Spinal cord (tissue), 10 donors: Measurements from ENCODE around the gene AADACL3. TPM values are rescaled to one million over a fixed set of nuclear protein-coding genes. Genes with fewer than 3 reads are reported as not detected.

ENCODE experiments used
- DNase-seq, 6 donors: peaks; one replicate each; pipeline versions ENCODE4 v3.0.0 to v3.0.0-alpha.2; 2013 to 2015; ENCODE audit warnings: low spot score in 6 of 6, low read depth in 4 of 6
- H3K27ac ChIP-seq: one replicate; pipeline ENCODE4 v1.5.1; 2013; ENCODE audit warnings: low read depth, low read length, control low read depth
- H3K27me3 ChIP-seq: one replicate; pipeline ENCODE4 v1.6.1; 2013; ENCODE audit warnings: low read length; ENCODE audit not compliant: control insufficient read depth, insufficient read depth
- H3K36me3 ChIP-seq: one replicate; pipeline ENCODE4 v1.6.1; 2013; ENCODE audit warnings: low read length; ENCODE audit not compliant: control insufficient read depth, insufficient read depth
- H3K4me1 ChIP-seq: one replicate; pipeline ENCODE4 v1.6.1; 2013; ENCODE audit warnings: low read length; ENCODE audit not compliant: control insufficient read depth, insufficient read depth
- H3K4me3 ChIP-seq: one replicate; pipeline ENCODE4 v1.5.1; 2013; ENCODE audit warnings: low read depth, low read length, control low read depth
- H3K9me3 ChIP-seq: one replicate; pipeline ENCODE4 v1.6.1; 2013; ENCODE audit warnings: low read length; ENCODE audit not compliant: control insufficient read depth, insufficient read depth
- WGBS: methylation state at CpG from one replicate; pipeline ENCODE4 v1.1.5; 2013; ENCODE audit warnings: missing lambda C conversion rate; ENCODE audit not compliant: insufficient coverage; 5-methylcytosine and 5-hydroxymethylcytosine counted together
- polyA plus RNA-seq, 2 donors: library from polyadenylated mRNA; unstranded; fragments of 120-200 nt; gene quantifications; one replicate each; pipeline ENCODE4 v1.2.1, GENCODE V29; 2013; ENCODE audit not compliant: insufficient read length in 2 of 2
- small RNA-seq: library from RNA; depleted of rRNA; stranded (forward); fragments of <200 nt; gene quantifications from one replicate; pipeline ENCODE3, GENCODE V24; 2014; ENCODE audit warnings: low replicate concordance
- total RNA-seq, 2 donors: library from RNA; depleted of rRNA in 1 of 2; stranded (reverse); fragments of 120-200 nt in 1 of 2; fragments of >200 nt in 1 of 2; gene quantifications; one replicate each; pipeline versions ENCODE4 v1.2.3 to v1.2.4, GENCODE V29; 2013 to 2014
- donor health status: healthy.

AADACL3 gene
- total and polyA plus RNA-seq, 4 donors, result not detected

- no peaks in the 10 kb centered on the region for H3K4me1 ChIP-seq
- no peaks in the 10 kb centered on the region for H3K36me3 ChIP-seq
- DNase-seq, result no peak
- H3K27ac ChIP-seq, result no peak overlapping the region
- H3K4me3 ChIP-seq, result no peak overlapping the region
- WGBS, result 90% methylated on average over 5 of the region's 5 CpGs
- no peaks in the 10 kb centered on the region for H3K9me3 ChIP-seq
- H3K27me3 ChIP-seq, result no peaks in the 10 kb centered on the region
Observed at GRCh38 chr1:12772520-12772919, 56.6 kb downstream of the AADACL3 start.

GRCh38 chr1:12773438-12773837 is 57.5 kb downstream of the AADACL3 start, which contains the start of gene PRAMEF12:
Gene PRAMEF12, plus strand, starts transcription at chr1:12773738. Its CDS starts 1,130 bp downstream, at chr1:12774868.
- Histone ChIP-seq H3K9me3 (no peaks in the 10 kb centered on the region), H3K27ac (no peak within 1 kb of the TSS), H3K27me3 (no peaks in the 10 kb centered on the region), H3K4me1 (no peaks in the 10 kb centered on the region), H3K36me3 (no peaks in the 10 kb centered on the region), H3K4me3 (no peak within 1 kb of the TSS)
- 100% methylated on average over 2 of the region's 5 CpGs for WGBS
- no peak for DNase-seq

- no peaks in the 10 kb centered on the region for H3K4me1 ChIP-seq
- H3K27ac ChIP-seq, result no peak overlapping the region
- WGBS, result 92% methylated on average over 4 of the region's 5 CpGs
- no peaks in the 10 kb centered on the region for H3K36me3 ChIP-seq
- no peaks in the 10 kb centered on the region for H3K9me3 ChIP-seq
- H3K4me3 ChIP-seq, result no peak overlapping the region
- H3K27me3 ChIP-seq, result no peaks in the 10 kb centered on the region
- no peak for DNase-seq
Observed at GRCh38 chr1:12774801-12775345, 59.0 kb downstream of the AADACL3 start.

GRCh38 chr1:12775443-12775842 is 59.5 kb downstream of the AADACL3 start:
- DNase-seq, result no peak
- no peaks in the 10 kb centered on the region for H3K27me3 ChIP-seq
- no peaks in the 10 kb centered on the region for H3K36me3 ChIP-seq
- H3K9me3 ChIP-seq, result no peaks in the 10 kb centered on the region
- no peak overlapping the region for H3K27ac ChIP-seq
- 68% methylated on average over 4 of the region's 8 CpGs for WGBS
- H3K4me3 ChIP-seq, result no peak overlapping the region
- H3K4me1 ChIP-seq, result no peaks in the 10 kb centered on the region

- Histone ChIP-seq H3K9me3 (no peaks in the 10 kb centered on the region), H3K4me1 (no peaks in the 10 kb centered on the region), H3K27me3 (no peaks in the 10 kb centered on the region), H3K4me3 (no peak overlapping the region), H3K27ac (no peak overlapping the region), H3K36me3 (no peaks in the 10 kb centered on the region)
- WGBS, result 96% methylated on average over 15 of the region's 15 CpGs
- no peak for DNase-seq
Observed at GRCh38 chr1:12776801-12777557, 61.1 kb downstream of the AADACL3 start.

Small RNA genes lying within 50 kb of the gene (small RNA-seq; reads per million reads assigned to genes)
- gene AC244670.1, result not detected

Other genes with a start within 250 kb of the AADACL3 start
- 100 to 1,000 TPM in 1 of 2 donors, 10 to 100 TPM in 1; 79.5 to 160 TPM for gene DHRS3, start 97.9 kb upstream of the AADACL3 start, total RNA-seq
- gene DHRS3, start 97.9 kb upstream of the AADACL3 start, polyA plus RNA-seq, result 10 to 100 TPM; 22.1 to 67.2 TPM
- gene AADACL4, start 72.0 kb upstream of the AADACL3 start, total RNA-seq, result under 1 TPM in 1 of 2 donors, not detected in 1; 0.11 TPM
- not detected for gene AADACL4, start 72.0 kb upstream of the AADACL3 start, polyA plus RNA-seq
- gene CFAP107, start 30.1 kb downstream of the AADACL3 start, total RNA-seq, result 1 to 10 TPM in 1 of 2 donors, under 1 TPM in 1; 0.69 to 2.3 TPM
- gene CFAP107, start 30.1 kb downstream of the AADACL3 start, polyA plus RNA-seq, result 1 to 10 TPM; 7.0 to 7.5 TPM
- gene PRAMEF12, start 57.6 kb downstream of the AADACL3 start, total RNA-seq, result not detected
- under 1 TPM; 0.14 to 0.15 TPM for gene PRAMEF12, start 57.6 kb downstream of the AADACL3 start, polyA plus RNA-seq
- not detected for gene PRAMEF1, start 75.3 kb downstream of the AADACL3 start, total RNA-seq
- gene PRAMEF1, start 75.3 kb downstream of the AADACL3 start, polyA plus RNA-seq, result not detected
- not detected for gene PRAMEF11, start 115.3 kb downstream of the AADACL3 start, total RNA-seq
- gene PRAMEF11, start 115.3 kb downstream of the AADACL3 start, polyA plus RNA-seq, result not detected
- gene HNRNPCL1, start 132.6 kb downstream of the AADACL3 start, total RNA-seq, result not detected
- not detected for gene HNRNPCL1, start 132.6 kb downstream of the AADACL3 start, polyA plus RNA-seq
- not detected for gene PRAMEF2, start 141.0 kb downstream of the AADACL3 start, total RNA-seq
- not detected for gene PRAMEF2, start 141.0 kb downstream of the AADACL3 start, polyA plus RNA-seq
- not detected for gene PRAMEF4, start 170.1 kb downstream of the AADACL3 start, total RNA-seq
- not detected for gene PRAMEF4, start 170.1 kb downstream of the AADACL3 start, polyA plus RNA-seq
- gene PRAMEF10, start 182.2 kb downstream of the AADACL3 start, total RNA-seq, result not detected
- gene PRAMEF10, start 182.2 kb downstream of the AADACL3 start, polyA plus RNA-seq, result not detected
- gene PRAMEF7, start 200.5 kb downstream of the AADACL3 start, total RNA-seq, result not detected
- gene PRAMEF7, start 200.5 kb downstream of the AADACL3 start, polyA plus RNA-seq, result not detected
- gene PRAMEF6, start 231.5 kb downstream of the AADACL3 start, total RNA-seq, result not detected
- gene PRAMEF6, start 231.5 kb downstream of the AADACL3 start, polyA plus RNA-seq, result not detected